Suprapubic skin (tissue), 4 donors: ENCODE measurements around the gene CDC42EP5. TPM values are rescaled to one million over a fixed set of nuclear protein-coding genes. Genes with fewer than 3 reads are reported as not detected.

ENCODE experiments used
- DNase-seq, 2 donors: peaks; one replicate each; pipeline ENCODE4 v3.0.0-alpha.2; 2019; ENCODE audit warnings: low spot score in 2 of 2
- H3K27ac ChIP-seq: fragments of 200-600 bp; sonication (generic); one replicate; pipeline ENCODE4 v1.5.1; 2019
- H3K27me3 ChIP-seq: fragments of 200-600 bp; sonication (generic); one replicate; pipeline ENCODE4 v1.5.1; 2019
- H3K36me3 ChIP-seq: fragments of 200-600 bp; sonication (generic); one replicate; pipeline ENCODE4 v1.5.1; 2019
- H3K4me1 ChIP-seq: fragments of 200-600 bp; sonication (generic); one replicate; pipeline ENCODE4 v1.5.1; 2019
- H3K4me3 ChIP-seq: fragments of 200-600 bp; sonication (generic); one replicate; pipeline ENCODE4 v1.5.1; 2019; ENCODE audit warnings: mild to moderate bottlenecking
- H3K9me3 ChIP-seq: fragments of 200-600 bp; sonication (generic); one replicate; pipeline ENCODE4 v1.5.1; 2019
- CTCF ChIP-seq, 2 donors: fragments of 200-600 bp in 1 of 2; fragments of 450-650 bp in 1 of 2; sonication (generic) in 1 of 2; IDR thresholded peaks; one replicate each; pipeline ENCODE4 v1.5.1; 2016 to 2019; ENCODE audit warnings: antibody characterized with exemption in 2 of 2, mild to moderate bottlenecking in 1 of 2, moderate library complexity in 1 of 2
- EP300 ChIP-seq: sonication (generic); formaldehyde crosslinking; IDR thresholded peaks from one replicate; pipeline ENCODE4 v1.6.1; 2017; ENCODE audit warnings: antibody characterized with exemption
- POLR2A ChIP-seq, 2 donors: fragments of 450-650 bp; IDR thresholded peaks; one replicate each; pipeline ENCODE4 v1.6.1; 2017; ENCODE audit warnings: antibody characterized with exemption in 2 of 2, mild to moderate bottlenecking in 2 of 2, moderate library complexity in 2 of 2
- POLR2AphosphoS5 ChIP-seq, 3 donors: sonication (generic); formaldehyde crosslinking; IDR thresholded peaks; one replicate each; pipeline ENCODE4 v1.6.1; 2017; ENCODE audit warnings: antibody characterized with exemption in 3 of 3
- WGBS: methylation state at CpG from one replicate; pipeline ENCODE4 v1.1.5; 2018; 5-methylcytosine and 5-hydroxymethylcytosine counted together
- total RNA-seq, 4 donors: library from RNA; depleted of rRNA; stranded (reverse); fragments of >200 nt; gene quantifications; one replicate each; pipeline ENCODE4 v1.1.0, GENCODE V29; 2016

Gene CDC42EP5
- total RNA-seq, 4 donors from 2014 or later = 4.2 to 9.4 (median 5.5) TPM

GRCh38 chr19:54451997-54452396 is 21.1 kb downstream of the CDC42EP5 start:
- TF ChIP-seq CTCF (IDR thresholded peaks at IDR 0.05) (no peak), EP300 (no peak), POLR2AphosphoS5 (IDR thresholded peaks at IDR 0.05) (no peak)
- H3K4me1 ChIP-seq = peaks cover 37% of the 10 kb centered on the region
- no peak overlapping the region for H3K27ac ChIP-seq
- H3K4me3 ChIP-seq = no peak overlapping the region
- H3K27me3 ChIP-seq = no peaks in the 10 kb centered on the region
- H3K36me3 ChIP-seq = peaks cover 61% of the 10 kb centered on the region
- H3K9me3 ChIP-seq = no peaks in the 10 kb centered on the region
- WGBS = 87% methylated on average over 8 of the region's 11 CpGs
- no peak for DNase-seq

- Histone ChIP-seq H3K27me3 (no peaks in the 10 kb centered on the region), H3K36me3 (peaks cover 55% of the 10 kb centered on the region)
- no peak for DNase-seq
Measured at GRCh38 chr19:54451331-54451871, 21.7 kb downstream of the CDC42EP5 start.

GRCh38 chr19:54449701-54450069 is 23.4 kb downstream of the CDC42EP5 start:
- Histone ChIP-seq H3K9me3 (no peaks in the 10 kb centered on the region), H3K4me3 (peak overlapping the region; percentile 78), H3K27ac (peak overlapping the region; percentile 98), H3K36me3 (peaks cover 47% of the 10 kb centered on the region), H3K4me1 (peaks cover 47% of the 10 kb centered on the region), H3K27me3 (no peaks in the 10 kb centered on the region)
- DNase-seq = no peak
- TF ChIP-seq CTCF (IDR thresholded peaks at IDR 0.05) = no peak
- WGBS = under 1% methylated on average over 21 of the region's 21 CpGs

More at GRCh38 chr19:54451331-54451871, 21.7 kb downstream of the CDC42EP5 start:
- Histone ChIP-seq H3K4me1 (peaks cover 43% of the 10 kb centered on the region), H3K9me3 (no peaks in the 10 kb centered on the region), H3K4me3 (no peak overlapping the region), H3K27ac (no peak overlapping the region)
- TF ChIP-seq EP300 (no peak), CTCF (IDR thresholded peaks at IDR 0.05) (no peak), POLR2AphosphoS5 (IDR thresholded peaks at IDR 0.05) (no peak), POLR2A (IDR thresholded peaks at IDR 0.05) (no peak)
- WGBS = 65% methylated on average over 9 of the region's 9 CpGs

GRCh38 chr19:54448774-54449700 is 24.1 kb downstream of the CDC42EP5 start, which contains the start of gene LENG8:
LENG8 (plus strand) TSS chr19:54449199; CDS start chr19:54451345, 2,146 bp downstream.
- peaks cover 41% of the 10 kb centered on the region for H3K36me3 ChIP-seq
- H3K4me3 ChIP-seq = peak within 1 kb of the TSS; percentile 78
- DNase-seq = peak; percentile 98 to 99
- TF ChIP-seq POLR2A (IDR thresholded peaks at IDR 0.05) (peak; percentile 83 to 94), POLR2AphosphoS5 (IDR thresholded peaks at IDR 0.05) (peak; percentile 88 to 97 (median 94)), EP300 (no peak), CTCF (IDR thresholded peaks at IDR 0.05) (no peak)
- 0% methylated on average over 68 of the region's 96 CpGs for WGBS
- peak within 1 kb of the TSS; percentile 98 for H3K27ac ChIP-seq
- no peaks in the 10 kb centered on the region for H3K27me3 ChIP-seq
- H3K9me3 ChIP-seq = no peaks in the 10 kb centered on the region
- H3K4me1 ChIP-seq = peaks cover 47% of the 10 kb centered on the region
